ENCODE results near the gene SEC31B. TPM values are rescaled to one million over a fixed set of nuclear protein-coding genes. Genes with fewer than 3 reads are reported as not detected.
A peak's percentile ranks its signal among the peaks of the same experiment; 100 is the strongest.

SEC31B gene
- total RNA-seq, 1 donor from 2014 or later: 9.2 TPM

DNA sequence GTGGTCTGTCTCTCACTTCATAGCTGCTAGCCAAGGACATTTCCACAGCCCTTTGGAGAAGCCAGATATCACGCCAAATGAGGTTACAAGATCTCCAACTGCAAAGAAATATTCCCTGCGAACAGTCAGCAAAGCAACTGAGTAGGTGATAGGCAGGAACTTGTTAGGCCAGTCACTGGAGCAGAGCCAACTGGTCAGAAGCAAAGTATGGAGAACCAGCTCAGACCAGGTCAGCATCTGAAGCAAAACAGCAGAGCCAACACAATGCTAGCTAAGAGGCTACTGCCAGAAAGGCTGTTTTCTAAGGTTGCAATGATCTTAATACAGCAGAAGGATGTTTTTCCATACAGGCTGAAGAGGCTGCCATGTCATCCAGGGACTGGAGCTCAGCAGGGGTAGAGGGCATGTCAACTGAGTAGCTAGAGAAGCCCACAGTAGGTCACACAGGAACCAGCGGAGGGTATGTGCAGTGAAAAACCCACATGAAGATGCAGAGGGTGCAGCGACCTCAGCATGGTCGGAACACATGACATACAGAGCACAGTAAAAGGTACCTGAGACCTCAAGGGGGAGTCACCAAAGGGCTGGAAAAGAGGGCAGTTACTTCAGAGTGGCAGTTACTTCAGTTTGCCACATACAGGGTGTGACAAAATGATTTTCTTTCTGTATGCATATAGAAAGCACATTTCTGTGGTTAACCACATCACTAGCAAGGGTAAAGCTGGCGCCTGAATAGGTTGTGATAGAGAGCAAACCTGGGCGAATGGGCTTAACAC, 8.9 kb downstream of the SEC31B start:
- intact Hi-C loops (cut with DNase I): no loop called here
- Histone ChIP-seq H3K27me3 (no peaks in the 10 kb centered on the region), H3K4me1 (no peaks in the 10 kb centered on the region), H3K36me3 (peaks cover 7 to 27% of the 10 kb centered on the region in 2 donors), H3K4me3 (no peak overlapping the region), H3K27ac (no peak overlapping the region), H3K9me3 (no peaks in the 10 kb centered on the region)
- TF ChIP-seq CTCF (IDR thresholded peaks at IDR 0.05): no peak
- no peak for DNase-seq (ENCODE audit: low spot score in 2 of 2)

DNA sequence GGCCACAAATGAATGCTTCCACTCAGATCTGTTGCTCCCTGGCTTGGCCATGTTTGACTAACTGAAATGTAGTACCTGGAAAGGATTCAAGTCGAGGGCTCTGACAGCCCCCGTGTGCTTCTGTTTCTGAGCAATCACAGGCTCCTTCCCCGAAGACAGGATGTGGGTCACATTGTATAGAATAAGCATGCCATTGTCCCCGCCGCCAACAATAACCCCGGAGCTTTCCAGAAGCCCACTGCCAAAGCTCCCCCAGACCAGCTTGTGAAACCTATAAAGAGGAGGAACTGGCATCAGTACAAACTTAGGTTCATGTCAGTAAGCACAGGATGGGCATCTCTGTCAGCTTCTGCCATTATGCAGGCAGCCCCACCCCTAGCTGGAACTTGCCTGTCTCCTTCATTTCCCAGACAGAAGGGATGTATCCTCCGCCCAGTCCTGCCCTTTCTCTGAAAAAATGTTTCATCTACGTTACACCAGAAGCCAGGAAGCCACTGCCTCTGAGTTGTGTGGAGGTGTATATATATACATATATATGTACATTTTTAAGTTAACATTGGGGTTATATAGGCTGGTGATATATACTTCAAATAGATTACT, 10.3 kb downstream of the SEC31B start:
- Histone ChIP-seq H3K27me3 (no peaks in the 10 kb centered on the region), H3K4me1 (no peaks in the 10 kb centered on the region), H3K27ac (no peak overlapping the region), H3K4me3 (no peak overlapping the region), H3K36me3 (peaks cover 14 to 29% of the 10 kb centered on the region in 2 donors), H3K9me3 (no peaks in the 10 kb centered on the region)
- intact Hi-C loops (cut with DNase I): no loop called here
- no peak for DNase-seq (ENCODE audit: low spot score in 2 of 2)
- no peak for TF ChIP-seq CTCF (IDR thresholded peaks at IDR 0.05)

DNA sequence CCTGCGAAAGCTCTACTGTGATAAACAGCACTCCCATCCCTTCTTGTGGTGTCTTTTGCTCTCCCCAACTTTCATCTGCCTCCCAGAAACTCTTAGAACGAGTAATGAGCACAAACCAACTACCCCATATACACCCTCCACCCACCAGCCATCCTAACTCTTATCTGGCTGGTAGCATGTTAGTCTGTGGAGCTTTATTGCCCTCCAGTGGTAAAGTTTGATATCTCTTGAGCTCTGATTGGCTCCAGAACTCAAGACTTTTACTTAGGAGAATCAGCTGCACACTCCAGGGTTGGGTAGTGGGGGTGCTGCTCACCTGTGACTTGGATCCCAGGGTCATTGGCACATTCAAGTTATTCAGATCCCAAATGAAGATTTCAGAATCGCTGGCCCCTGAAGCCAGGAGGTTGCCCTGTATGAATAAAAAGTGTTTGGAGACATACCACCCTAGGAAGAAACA, 10.9 kb downstream of the SEC31B start:
- H3K4me1 ChIP-seq: no peaks in the 10 kb centered on the region
- TF ChIP-seq CTCF (IDR thresholded peaks at IDR 0.05): peak in 2 of 3 experiments; percentile 13 to 28
- H3K4me3 ChIP-seq: no peak overlapping the region
- no peaks in the 10 kb centered on the region for H3K27me3 ChIP-seq
- H3K9me3 ChIP-seq: no peaks in the 10 kb centered on the region
- H3K27ac ChIP-seq: no peak overlapping the region
- peaks cover 14 to 29% of the 10 kb centered on the region in 2 donors for H3K36me3 ChIP-seq
- intact Hi-C loops (cut with DNase I): no loop called here
- no peak for DNase-seq (ENCODE audit: low spot score in 2 of 2)

DNA sequence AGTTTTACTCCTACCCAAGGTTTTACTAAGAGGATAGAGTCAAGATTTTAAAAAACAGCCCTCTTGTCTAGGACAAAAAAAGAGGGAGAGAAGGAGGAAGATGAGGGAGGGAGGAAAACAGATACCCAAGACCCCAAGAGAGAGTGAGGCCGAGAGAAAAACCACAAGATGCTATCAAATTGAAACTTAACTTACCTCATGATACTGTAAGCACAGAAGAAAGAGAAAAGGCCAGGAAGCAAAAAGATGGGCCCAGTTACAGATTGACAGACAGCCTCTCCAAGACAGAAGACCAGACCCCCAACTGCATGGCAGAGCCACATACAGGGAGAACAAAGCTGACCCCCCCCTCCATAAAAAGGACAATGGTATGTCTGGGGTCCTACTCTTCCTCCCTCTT, 11.4 kb downstream of the SEC31B start:
- peaks cover 14 to 29% of the 10 kb centered on the region in 2 donors for H3K36me3 ChIP-seq
- no peak for TF ChIP-seq CTCF (IDR thresholded peaks at IDR 0.05)
- no peaks in the 10 kb centered on the region for H3K27me3 ChIP-seq
- H3K27ac ChIP-seq: no peak overlapping the region
- no peak overlapping the region for H3K4me3 ChIP-seq
- intact Hi-C loops (cut with DNase I): no loop called here
- DNase-seq (ENCODE audit: low spot score in 2 of 2): no peak
- H3K9me3 ChIP-seq: no peaks in the 10 kb centered on the region
- no peaks in the 10 kb centered on the region for H3K4me1 ChIP-seq

GRCh38 chr10:100507357-100507732, 12.3 kb downstream of the SEC31B start:
- DNase-seq (ENCODE audit: low spot score in 2 of 2): no peak
- Histone ChIP-seq H3K27ac (no peak overlapping the region), H3K4me1 (no peaks in the 10 kb centered on the region), H3K36me3 (peaks cover 14 to 25% of the 10 kb centered on the region in 2 donors), H3K9me3 (no peaks in the 10 kb centered on the region), H3K4me3 (no peak overlapping the region), H3K27me3 (no peaks in the 10 kb centered on the region)
- no peak for TF ChIP-seq CTCF (IDR thresholded peaks at IDR 0.05)
- intact Hi-C loops (cut with DNase I): no loop called here
